ENCODE data around the gene SLC19A1.
"Not testable (repeated sequence)": the region's sequence is repeated elsewhere in the genome, so short reads cannot be mapped to it uniquely, and the experiment has no call there.

GRCh38 chr21:45527151-45527999 lies 14.9 kb downstream of the SLC19A1 start:
- not testable (repeated sequence) for TF ChIP-seq CTCF (IDR thresholded peaks at IDR 0.05; ENCODE audit: insufficient read depth, low read length); SPI1 (IDR thresholded peaks at IDR 0.05; ENCODE audit: borderline replicate concordance, low read depth); REST (IDR thresholded peaks at IDR 0.05; ENCODE audit: insufficient replicate concordance, low read depth); GABPA (IDR thresholded peaks at IDR 0.05; ENCODE audit: low read depth)

Measured in HL-60 (cell line).